RCC 7860 (cell line): ENCODE data around the gene CPLX1.
A peak's percentile ranks its signal among the peaks of the same experiment; 100 is the strongest.
"Not testable (repeated sequence)": the region's sequence is repeated elsewhere in the genome, so short reads cannot be mapped to it uniquely, and the experiment has no call there.

Experiments
- DNase-seq: peaks from one replicate; pipeline ENCODE4 v3.0.0-alpha.2; 2015; ENCODE audit warnings: low spot score
- FAIRE-seq: peaks from 2 replicates; lab custom pipeline; 2012; peaks lifted over from hg19 to GRCh38; lab: Jason Lieb, UNC

Gene CPLX1

GRCh38 chr4:742742-743311 is 83.1 kb downstream of the CPLX1 start:
- no peak for FAIRE-seq

GRCh38 chr4:742096-742741 is 83.7 kb downstream of the CPLX1 start:
- FAIRE-seq (no peak), DNase-seq (no peak)

More at GRCh38 chr4:742742-743311, 83.1 kb downstream of the CPLX1 start:
- DNase-seq = peak; percentile 27

- no peak for DNase-seq
- no peak for FAIRE-seq
Observed at GRCh38 chr4:740656-741282, 85.2 kb downstream of the CPLX1 start.

- DNase-seq (no peak), FAIRE-seq (no peak)
Observed at GRCh38 chr4:740011-740410, 85.9 kb downstream of the CPLX1 start.

- no peak for DNase-seq
- FAIRE-seq = no peak
Observed at GRCh38 chr4:739569-739968, 86.4 kb downstream of the CPLX1 start.

GRCh38 chr4:738781-739280 is 87.1 kb downstream of the CPLX1 start:
- no peak for FAIRE-seq
- DNase-seq = no peak

- not testable (repeated sequence) for FAIRE-seq, DNase-seq
Observed at GRCh38 chr4:736561-736960, 89.4 kb downstream of the CPLX1 start.

GRCh38 chr4:735583-735982 is 90.3 kb downstream of the CPLX1 start:
- FAIRE-seq = no peak
- DNase-seq = no peak
